ENCODE data around the gene CADM2. TPM values are rescaled to one million over a fixed set of nuclear protein-coding genes. Genes with fewer than 3 reads are reported as not detected.

The CADM2 gene
- polyA plus RNA-seq, 1 donor from 2014 or later: 4.5 TPM

DNA sequence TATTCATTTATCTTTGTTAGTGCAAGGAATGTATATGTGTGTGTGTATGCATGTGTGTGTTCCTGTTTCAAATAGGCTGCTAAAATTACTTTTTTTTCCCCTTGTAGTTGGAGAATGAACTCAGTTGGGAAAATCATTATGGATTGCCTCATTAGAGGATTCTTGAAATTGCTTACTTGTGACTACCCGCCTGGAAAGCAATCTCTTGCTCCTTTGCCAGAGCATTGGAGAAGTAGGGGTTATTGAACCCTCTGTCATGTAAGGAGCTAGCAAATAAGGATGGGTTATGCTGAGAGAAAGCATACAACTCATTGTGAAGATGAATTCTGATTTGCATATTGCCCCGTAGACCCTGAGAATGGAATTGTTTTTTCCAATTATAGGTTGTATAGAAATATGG, 474.5 kb downstream of the CADM2 start:
- Histone ChIP-seq H3K4me2 (ENCODE audit: low read length) (no peak overlapping the region), H3K9me2 (ENCODE audit: insufficient read depth, low read length) (no peaks in the 10 kb centered on the region), H3K79me2 (replicated peaks; ENCODE audit: insufficient read depth, low read length) (no peaks in the 10 kb centered on the region), H3F3A (ENCODE audit: insufficient read depth, low read length, poor library complexity, severe bottlenecking) (no peaks in the 10 kb centered on the region), H3K9ac (ENCODE audit: low read length) (no peak overlapping the region), H4K20me1 (ENCODE audit: insufficient read depth) (no peaks in the 10 kb centered on the region), H2AFZ (ENCODE audit: low read depth, low read length) (no peak overlapping the region), H3K27ac (ENCODE audit: low read length) (no peak overlapping the region), H3K4me3 (ENCODE audit: low read length) (no peak overlapping the region), H3K27me3 (ENCODE audit: insufficient read depth, low read depth, low read length) (no peaks in the 10 kb centered on the region), H3K9me3 (ENCODE audit: low read length) (no peaks in the 10 kb centered on the region), H3K36me3 (ENCODE audit: insufficient read depth, low read length) (no peaks in the 10 kb centered on the region)
- TF ChIP-seq SMC3 (conservative IDR thresholded peaks at IDR 0.05; ENCODE audit: poor library complexity): no peak

DNA sequence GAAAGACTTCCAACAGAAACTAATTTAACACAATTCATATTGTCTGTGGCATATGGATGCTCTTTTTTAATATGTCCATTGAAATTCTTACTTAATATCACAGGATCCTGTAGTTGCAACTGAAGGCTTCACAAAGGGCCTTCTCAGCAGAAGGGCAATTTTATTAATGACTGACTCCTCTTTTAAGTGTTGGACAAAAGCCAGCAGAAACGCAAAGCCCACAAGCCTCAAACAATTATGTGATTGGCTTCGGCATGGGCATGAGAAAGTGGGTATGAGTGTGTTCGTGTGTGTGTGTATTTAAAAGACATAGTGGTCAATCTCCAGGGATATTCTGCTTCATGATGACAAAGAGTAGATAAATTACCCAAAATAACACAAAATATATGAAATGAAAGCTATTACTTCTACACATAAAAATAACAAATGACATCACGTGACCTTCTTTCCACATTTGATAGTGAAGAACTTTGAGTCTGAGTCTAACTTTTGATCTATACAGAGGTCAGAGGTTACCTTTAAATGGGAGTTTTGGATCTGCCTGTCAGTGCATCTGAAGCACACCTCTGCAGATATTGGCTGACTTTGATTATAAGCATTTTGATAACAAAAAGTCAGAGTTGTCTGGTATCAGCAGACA, 496.9 kb downstream of the CADM2 start:
- Histone ChIP-seq H4K20me1 (ENCODE audit: insufficient read depth) (no peaks in the 10 kb centered on the region), H3K9me3 (ENCODE audit: low read length) (no peaks in the 10 kb centered on the region), H3K4me3 (ENCODE audit: low read length) (no peak overlapping the region), H3K9ac (ENCODE audit: low read length) (no peak overlapping the region), H3K27ac (ENCODE audit: low read length) (no peak overlapping the region), H3K27me3 (ENCODE audit: insufficient read depth, low read depth, low read length) (no peaks in the 10 kb centered on the region), H2AFZ (ENCODE audit: low read depth, low read length) (no peak overlapping the region), H3K36me3 (ENCODE audit: insufficient read depth, low read length) (no peaks in the 10 kb centered on the region), H3K79me2 (replicated peaks; ENCODE audit: insufficient read depth, low read length) (no peaks in the 10 kb centered on the region), H3K9me2 (ENCODE audit: insufficient read depth, low read length) (no peaks in the 10 kb centered on the region), H3K4me2 (ENCODE audit: low read length) (no peak overlapping the region), H3F3A (ENCODE audit: insufficient read depth, low read length, poor library complexity, severe bottlenecking) (no peaks in the 10 kb centered on the region)
- TF ChIP-seq, protein P1, sequence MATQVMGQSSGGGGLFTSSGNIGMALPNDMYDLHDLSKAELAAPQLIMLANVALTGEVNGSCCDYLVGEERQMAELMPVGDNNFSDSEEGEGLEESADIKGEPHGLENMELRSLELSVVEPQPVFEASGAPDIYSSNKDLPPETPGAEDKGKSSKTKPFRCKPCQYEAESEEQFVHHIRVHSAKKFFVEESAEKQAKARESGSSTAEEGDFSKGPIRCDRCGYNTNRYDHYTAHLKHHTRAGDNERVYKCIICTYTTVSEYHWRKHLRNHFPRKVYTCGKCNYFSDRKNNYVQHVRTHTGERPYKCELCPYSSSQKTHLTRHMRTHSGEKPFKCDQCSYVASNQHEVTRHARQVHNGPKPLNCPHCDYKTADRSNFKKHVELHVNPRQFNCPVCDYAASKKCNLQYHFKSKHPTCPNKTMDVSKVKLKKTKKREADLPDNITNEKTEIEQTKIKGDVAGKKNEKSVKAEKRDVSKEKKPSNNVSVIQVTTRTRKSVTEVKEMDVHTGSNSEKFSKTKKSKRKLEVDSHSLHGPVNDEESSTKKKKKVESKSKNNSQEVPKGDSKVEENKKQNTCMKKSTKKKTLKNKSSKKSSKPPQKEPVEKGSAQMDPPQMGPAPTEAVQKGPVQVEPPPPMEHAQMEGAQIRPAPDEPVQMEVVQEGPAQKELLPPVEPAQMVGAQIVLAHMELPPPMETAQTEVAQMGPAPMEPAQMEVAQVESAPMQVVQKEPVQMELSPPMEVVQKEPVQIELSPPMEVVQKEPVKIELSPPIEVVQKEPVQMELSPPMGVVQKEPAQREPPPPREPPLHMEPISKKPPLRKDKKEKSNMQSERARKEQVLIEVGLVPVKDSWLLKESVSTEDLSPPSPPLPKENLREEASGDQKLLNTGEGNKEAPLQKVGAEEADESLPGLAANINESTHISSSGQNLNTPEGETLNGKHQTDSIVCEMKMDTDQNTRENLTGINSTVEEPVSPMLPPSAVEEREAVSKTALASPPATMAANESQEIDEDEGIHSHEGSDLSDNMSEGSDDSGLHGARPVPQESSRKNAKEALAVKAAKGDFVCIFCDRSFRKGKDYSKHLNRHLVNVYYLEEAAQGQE (IDR thresholded peaks at IDR 0.05; ENCODE audit: borderline replicate concordance): no peak
- TF ChIP-seq RAD21 (conservative IDR thresholded peaks at IDR 0.05) (no peak), EP300 (conservative IDR thresholded peaks at IDR 0.05; ENCODE audit: poor library complexity, severe bottlenecking) (no peak), TAF1 (IDR thresholded peaks at IDR 0.05; ENCODE audit: low read depth) (no peak), MXI1 (conservative IDR thresholded peaks at IDR 0.05; ENCODE audit: poor library complexity, severe bottlenecking) (no peak), EZH2 (IDR thresholded peaks at IDR 0.05; ENCODE audit: borderline replicate concordance, insufficient read depth, low read length, poor library complexity, severe bottlenecking) (no peak), SMC3 (conservative IDR thresholded peaks at IDR 0.05; ENCODE audit: poor library complexity) (no peak)
- TF ChIP-seq, protein P2, sequence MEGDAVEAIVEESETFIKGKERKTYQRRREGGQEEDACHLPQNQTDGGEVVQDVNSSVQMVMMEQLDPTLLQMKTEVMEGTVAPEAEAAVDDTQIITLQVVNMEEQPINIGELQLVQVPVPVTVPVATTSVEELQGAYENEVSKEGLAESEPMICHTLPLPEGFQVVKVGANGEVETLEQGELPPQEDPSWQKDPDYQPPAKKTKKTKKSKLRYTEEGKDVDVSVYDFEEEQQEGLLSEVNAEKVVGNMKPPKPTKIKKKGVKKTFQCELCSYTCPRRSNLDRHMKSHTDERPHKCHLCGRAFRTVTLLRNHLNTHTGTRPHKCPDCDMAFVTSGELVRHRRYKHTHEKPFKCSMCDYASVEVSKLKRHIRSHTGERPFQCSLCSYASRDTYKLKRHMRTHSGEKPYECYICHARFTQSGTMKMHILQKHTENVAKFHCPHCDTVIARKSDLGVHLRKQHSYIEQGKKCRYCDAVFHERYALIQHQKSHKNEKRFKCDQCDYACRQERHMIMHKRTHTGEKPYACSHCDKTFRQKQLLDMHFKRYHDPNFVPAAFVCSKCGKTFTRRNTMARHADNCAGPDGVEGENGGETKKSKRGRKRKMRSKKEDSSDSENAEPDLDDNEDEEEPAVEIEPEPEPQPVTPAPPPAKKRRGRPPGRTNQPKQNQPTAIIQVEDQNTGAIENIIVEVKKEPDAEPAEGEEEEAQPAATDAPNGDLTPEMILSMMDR (IDR thresholded peaks at IDR 0.05; ENCODE audit: poor library complexity, severe bottlenecking): no peak

DNA sequence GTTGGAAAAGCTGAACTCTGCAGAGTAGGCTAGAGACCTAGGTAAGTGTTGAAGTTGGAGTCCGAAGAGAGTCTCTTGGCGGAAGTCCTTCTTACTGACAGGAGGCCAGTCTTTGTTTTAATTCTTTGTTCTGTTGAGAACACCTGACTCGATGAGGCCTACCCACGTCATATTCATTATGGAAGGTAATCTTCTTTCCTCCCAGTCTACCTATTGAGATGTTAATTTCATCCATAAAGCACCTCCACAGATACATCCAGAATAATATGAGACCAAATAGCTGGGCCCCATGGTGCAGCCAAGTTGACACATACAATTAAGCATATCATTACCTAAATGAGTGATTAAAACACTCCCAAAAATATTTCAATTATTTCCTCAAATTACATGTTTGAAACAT, 515.5 kb downstream of the CADM2 start:
- H3K27ac ChIP-seq (ENCODE audit: low read length): no peak overlapping the region
- H2AFZ ChIP-seq (ENCODE audit: low read depth, low read length): no peak overlapping the region
- no peaks in the 10 kb centered on the region for H3F3A ChIP-seq (ENCODE audit: insufficient read depth, low read length, poor library complexity, severe bottlenecking)
- H3K4me3 ChIP-seq (ENCODE audit: low read length): no peak overlapping the region
- H3K27me3 ChIP-seq (ENCODE audit: insufficient read depth, low read depth, low read length): no peaks in the 10 kb centered on the region
- no peak overlapping the region for H3K4me2 ChIP-seq (ENCODE audit: low read length)
- TF ChIP-seq EP300 (conservative IDR thresholded peaks at IDR 0.05; ENCODE audit: poor library complexity, severe bottlenecking) (no peak), SMC3 (conservative IDR thresholded peaks at IDR 0.05; ENCODE audit: poor library complexity) (no peak)
- TF ChIP-seq, protein P1 (IDR thresholded peaks at IDR 0.05; ENCODE audit: borderline replicate concordance): no peak
- H3K9me3 ChIP-seq (ENCODE audit: low read length): no peaks in the 10 kb centered on the region
- H3K9me2 ChIP-seq (ENCODE audit: insufficient read depth, low read length): no peaks in the 10 kb centered on the region
- no peaks in the 10 kb centered on the region for H4K20me1 ChIP-seq (ENCODE audit: insufficient read depth)
- no peak overlapping the region for H3K9ac ChIP-seq (ENCODE audit: low read length)
- H3K36me3 ChIP-seq (ENCODE audit: insufficient read depth, low read length): no peaks in the 10 kb centered on the region
- H3K79me2 ChIP-seq (replicated peaks; ENCODE audit: insufficient read depth, low read length): no peaks in the 10 kb centered on the region

Measured in neural cell (in vitro differentiated cells).